Measurements from ENCODE around the gene LRPPRC. TPM values are rescaled to one million over a fixed set of nuclear protein-coding genes. Genes with fewer than 3 reads are reported as not detected.
"Not testable (repeated sequence)": the region's sequence is repeated elsewhere in the genome, so short reads cannot be mapped to it uniquely, and the experiment has no call there.

Gene LRPPRC
- total RNA-seq, 1 experiment from 2014 or later, result 61.7 TPM

DNA sequence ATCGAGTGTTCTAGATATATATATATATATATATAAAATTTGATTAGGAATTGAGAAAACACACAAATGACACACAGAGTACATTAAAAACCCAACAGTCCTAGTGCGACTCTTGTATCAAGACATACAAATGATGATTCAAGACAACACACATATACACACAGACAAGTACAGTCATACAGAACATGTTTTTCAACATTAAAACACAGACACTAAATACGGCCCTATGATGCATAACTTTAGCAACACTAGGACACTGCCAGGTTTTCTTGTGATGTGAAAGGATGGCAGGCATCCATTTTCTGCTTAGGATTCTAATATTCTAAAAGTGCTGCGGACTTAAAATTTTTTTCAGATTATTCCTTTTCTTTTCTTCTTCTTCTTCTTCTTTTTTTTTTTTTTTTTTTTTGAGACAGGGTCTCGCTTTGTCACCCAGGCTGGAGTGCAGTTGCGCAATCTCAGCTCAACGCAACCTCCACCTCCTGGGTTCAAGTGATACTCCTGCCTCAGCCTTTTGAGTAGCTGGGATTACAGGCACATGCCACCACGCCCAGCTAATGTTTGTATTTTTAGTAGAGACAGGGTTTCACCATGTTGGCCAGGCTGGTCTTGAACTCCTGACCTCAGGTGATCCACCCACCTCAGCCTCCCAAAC is 84.5 kb downstream of the LRPPRC start:
- DNase-seq (ENCODE audit: low read depth), result not testable (repeated sequence)

DNA sequence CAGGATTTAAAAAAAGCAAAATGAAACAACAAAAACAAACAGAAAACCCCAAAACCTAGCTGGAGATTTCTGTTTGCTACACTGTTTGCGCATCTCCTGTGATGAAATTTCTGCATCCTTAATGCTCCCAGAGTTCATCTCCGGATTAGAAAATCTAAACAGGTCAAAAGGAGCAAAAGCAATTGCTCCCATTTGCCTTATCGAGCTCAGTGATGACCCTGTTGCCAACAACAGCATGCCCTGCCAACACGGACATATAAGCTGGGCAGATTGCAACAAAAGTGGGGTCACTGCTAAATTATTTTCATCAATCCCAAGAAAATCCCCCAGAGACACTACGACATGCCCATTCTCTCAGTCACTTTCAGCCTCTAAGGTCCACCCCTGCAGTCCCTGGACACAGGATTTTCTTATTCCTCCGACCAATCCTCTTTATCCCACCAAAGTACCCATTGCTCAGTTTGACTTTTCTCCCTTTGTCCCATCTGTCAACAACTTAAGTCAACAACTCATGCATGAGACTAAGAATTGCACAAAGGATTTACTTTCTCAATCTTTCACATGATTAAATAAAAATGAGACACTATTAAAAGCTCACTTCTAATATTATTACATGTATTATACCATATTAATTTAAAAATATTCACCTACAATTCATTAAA is 89.2 kb downstream of the LRPPRC start:
- DNase-seq (ENCODE audit: low read depth), result no peak

- no peak for DNase-seq (ENCODE audit: low read depth)
Measured at GRCh38 chr2:43905871-43906270, 89.9 kb downstream of the LRPPRC start.

GRCh38 chr2:43905371-43905803 is 90.4 kb downstream of the LRPPRC start:
- DNase-seq (ENCODE audit: low read depth), result no peak

DNA sequence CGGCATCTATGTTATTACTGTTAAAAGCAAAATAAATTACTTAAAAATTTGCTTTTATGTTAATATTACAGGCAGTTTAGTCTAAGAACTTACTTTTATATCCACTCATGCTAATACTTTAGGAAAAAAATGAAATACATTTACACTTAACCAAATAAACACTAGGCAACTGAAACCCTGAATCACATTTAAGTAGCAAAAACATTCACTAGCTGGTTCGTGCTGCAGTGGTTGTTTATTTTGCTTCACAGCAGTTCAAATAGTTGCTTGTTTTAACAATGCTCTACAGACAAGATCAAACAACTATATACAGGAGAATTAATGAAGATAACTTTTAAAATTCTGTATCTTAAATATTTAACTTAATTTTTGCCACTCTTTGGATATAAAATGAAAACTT is 96.2 kb downstream of the LRPPRC start:
- no peak for DNase-seq (ENCODE audit: low read depth)

DNA sequence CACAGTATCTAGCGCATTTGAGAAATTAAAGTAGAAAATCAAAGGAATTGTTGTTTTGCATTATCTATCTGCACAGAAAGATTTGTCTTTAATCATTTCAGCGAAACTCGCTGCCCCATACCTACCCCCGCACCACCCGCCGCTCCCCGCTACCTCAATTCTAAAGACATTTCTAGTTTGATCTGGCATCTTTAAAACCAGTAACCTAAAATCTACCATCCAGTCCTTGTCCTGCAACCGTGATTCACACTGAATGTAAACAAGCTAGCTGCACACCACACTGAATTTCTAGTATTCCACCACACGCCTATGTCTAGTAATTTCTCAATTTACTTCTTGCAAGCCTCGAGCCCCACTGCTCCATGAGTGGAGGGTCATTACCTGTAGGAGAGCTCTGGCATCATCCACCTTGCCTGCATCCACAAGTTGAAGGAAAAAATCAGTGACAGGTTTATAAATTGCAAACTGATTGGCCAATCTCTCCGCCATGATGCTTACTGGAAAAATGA is 96.9 kb downstream of the LRPPRC start:
- no peak for DNase-seq (ENCODE audit: low read depth)

DNA sequence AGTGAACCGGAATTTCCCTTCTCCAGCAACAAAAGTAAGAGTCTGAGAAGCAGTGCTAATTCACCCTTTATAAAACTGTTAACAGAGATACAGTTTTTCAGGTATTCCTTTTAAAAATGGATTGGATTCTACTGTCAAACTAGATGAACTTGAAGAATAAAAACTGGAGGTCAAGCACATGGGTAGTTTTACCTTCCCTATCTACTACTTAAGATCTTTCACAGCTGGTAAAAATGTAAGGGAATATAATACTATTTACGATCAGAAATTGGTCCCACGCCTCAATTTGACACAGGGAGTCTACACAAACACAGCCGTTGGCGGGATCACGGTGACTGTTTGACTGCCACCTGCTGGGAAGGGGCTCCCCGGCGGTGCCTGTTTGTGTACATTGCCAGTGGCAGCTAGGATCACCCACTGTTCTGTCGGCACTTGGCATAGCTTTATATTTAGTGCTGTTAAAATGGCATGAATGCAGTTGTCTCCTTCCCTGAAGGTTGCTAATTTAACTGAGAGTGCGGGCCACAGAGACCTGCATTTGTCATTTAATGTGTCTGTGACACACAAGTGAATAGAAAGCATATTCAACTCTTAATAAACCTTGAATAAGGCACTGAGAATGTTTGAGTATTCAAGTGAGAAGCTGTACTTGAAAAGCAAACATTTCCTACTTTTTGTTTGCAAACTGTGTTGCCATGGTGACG is 97.5 kb downstream of the LRPPRC start:
- no peak for DNase-seq (ENCODE audit: low read depth)

DNA sequence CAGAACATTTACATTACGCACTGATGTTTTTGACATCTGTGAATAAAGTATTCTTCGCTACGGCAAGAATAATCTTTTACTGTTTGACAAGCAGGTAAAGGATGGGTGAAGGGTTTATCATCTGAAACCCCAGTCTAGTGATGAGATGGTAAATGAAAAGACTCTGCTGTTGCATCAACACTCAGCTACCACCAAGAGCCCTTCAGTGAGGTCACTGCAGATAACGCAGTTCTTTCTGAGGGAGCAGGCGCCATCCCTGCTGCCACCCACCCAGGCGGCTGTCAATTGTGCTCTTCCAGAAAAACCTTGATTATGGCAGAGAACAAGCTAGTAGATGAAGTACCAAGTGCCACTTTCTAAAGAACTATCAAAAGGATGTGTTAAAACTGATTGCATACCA is 98.3 kb downstream of the LRPPRC start:
- no peak for DNase-seq (ENCODE audit: low read depth)

- no peak for DNase-seq (ENCODE audit: low read depth)
Measured at GRCh38 chr2:43896906-43897305, 98.9 kb downstream of the LRPPRC start.

DNA sequence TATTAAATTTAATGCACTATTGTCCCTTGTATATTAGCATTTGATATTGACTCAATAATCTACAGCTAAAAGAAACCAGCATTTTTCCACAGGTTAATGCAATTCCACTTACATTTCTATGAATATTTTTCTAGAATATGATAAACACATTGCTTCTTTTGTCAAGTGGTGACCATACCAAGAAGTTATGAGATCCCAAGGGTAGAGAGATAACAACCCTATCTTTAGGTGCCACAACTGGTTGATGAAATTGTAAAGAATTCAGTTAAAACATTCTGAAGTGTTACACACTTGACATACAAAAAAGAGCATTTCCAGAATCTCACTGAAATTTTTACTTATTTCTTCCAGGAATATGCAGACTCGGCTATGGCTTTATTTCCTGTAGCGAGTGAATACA is 101.0 kb downstream of the LRPPRC start:
- no peak for DNase-seq (ENCODE audit: low read depth)

GRCh38 chr2:43890855-43891254 is 104.9 kb downstream of the LRPPRC start:
- DNase-seq (ENCODE audit: low read depth), result no peak

GRCh38 chr2:43889416-43889815 is 106.4 kb downstream of the LRPPRC start:
- DNase-seq (ENCODE audit: low read depth), result no peak

DNA sequence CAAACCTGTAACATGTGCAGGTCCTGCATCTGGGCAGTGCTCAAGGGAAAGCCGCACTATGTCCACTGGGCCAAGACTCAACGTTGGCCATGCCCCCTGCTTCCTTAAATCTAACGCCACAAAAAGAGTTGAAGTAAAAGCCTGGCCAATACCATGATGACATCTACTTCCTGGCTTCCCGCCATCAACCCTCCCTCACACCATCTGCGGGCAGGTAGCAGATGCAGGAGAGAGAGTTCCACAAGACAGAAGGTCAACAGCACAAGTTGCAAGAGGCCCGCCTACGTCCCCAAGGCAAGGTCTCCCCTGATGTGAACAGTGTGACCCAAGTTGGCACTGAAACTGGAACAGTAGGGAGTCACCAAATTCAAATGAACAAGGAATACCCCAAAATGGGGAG is 108.6 kb downstream of the LRPPRC start:
- no peak for DNase-seq (ENCODE audit: low read depth)

DNA sequence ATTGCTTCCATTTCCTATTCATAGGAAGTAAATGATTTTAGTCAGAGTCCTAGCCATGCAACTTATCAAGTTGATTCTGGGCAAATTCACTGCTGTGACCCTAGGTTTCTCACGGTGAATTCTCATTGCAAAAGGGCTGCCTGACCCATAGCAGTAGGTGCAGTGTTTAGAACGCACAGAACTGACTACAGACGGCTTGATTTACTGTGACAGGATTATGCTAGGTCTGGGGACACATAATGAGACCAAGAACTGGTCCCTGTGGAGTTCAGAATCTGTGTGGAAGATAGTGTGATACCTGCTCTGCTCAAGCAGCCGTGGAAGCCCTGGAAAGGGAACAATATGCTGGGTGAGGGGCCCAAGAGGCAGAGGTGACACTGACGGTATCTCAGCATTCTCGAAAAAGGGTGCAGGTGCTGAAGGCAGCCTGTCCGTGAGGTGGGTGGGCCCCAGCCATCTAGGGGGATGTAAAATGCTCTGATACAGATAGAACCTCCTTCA is 110.6 kb downstream of the LRPPRC start:
- no peak for DNase-seq (ENCODE audit: low read depth)

- DNase-seq (ENCODE audit: low read depth), result no peak
Measured at GRCh38 chr2:43884689-43885088, 111.1 kb downstream of the LRPPRC start.

DNA sequence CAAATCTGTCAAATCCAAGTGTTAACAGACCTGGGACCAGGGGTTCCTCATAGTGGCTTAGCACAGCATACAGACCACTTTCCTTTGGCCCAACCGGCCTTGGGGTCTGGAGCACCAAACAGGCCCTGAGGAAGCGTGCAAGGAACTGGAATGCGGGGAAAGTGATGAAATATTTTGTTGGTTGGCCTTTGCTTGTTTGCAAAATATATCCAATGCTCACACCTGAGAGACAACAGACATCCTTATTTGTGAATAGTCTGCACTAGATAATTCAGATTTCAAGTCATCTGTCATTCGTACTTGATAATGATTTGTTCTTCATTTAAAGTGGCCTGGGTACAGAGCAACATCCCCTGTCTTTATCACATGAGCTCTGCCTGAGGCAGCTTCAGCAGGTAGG is 113.5 kb downstream of the LRPPRC start:
- no peak for DNase-seq (ENCODE audit: low read depth)

- no peak for DNase-seq (ENCODE audit: low read depth)
Measured at GRCh38 chr2:43880952-43881351, 114.8 kb downstream of the LRPPRC start.

- no peak for DNase-seq (ENCODE audit: low read depth)
Measured at GRCh38 chr2:43880471-43880870, 115.3 kb downstream of the LRPPRC start.

GRCh38 chr2:43879261-43879660 is 116.5 kb downstream of the LRPPRC start:
- peak; percentile 46 for DNase-seq (ENCODE audit: low read depth)

DNA sequence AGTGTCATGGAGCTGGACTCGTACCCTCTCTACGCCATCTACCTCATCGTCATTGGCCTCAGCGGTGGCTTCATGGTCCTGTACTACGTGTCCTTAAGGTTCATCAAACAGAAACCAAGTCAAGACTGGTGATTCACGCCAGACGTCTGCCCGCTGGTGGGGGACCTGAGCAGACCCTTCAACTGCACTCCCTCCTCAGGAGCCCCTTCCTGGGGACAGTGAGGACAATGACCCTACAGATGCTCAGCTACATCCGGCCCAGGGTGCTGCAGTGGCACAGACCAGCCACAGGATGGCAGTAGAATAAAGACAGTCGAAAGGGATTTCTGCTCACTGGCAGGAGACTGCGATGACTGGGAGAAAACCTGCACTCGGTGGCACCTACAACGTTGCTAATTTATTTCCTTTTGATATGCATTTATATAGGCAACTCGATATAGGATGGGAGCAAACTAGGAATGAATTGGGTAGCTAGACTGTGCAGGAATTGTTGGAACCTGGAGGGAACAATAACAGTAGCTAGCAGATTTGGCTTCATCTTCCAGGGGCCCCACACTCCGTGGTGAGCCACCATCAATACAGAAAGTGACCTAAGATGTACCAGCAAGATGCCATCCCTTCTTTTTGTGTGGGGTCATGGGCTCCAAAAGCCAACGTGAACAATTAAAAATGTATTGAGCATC is 117.9 kb downstream of the LRPPRC start:
- DNase-seq (ENCODE audit: low read depth), result peak; percentile 62

- DNase-seq (ENCODE audit: low read depth), result no peak
Measured at GRCh38 chr2:43874776-43875451, 120.9 kb downstream of the LRPPRC start.
